ENCODE measurements around the gene NBEAL2.
A peak's percentile ranks its signal among the peaks of the same experiment; 100 is the strongest.
"Not testable (repeated sequence)": the region's sequence is repeated elsewhere in the genome, so short reads cannot be mapped to it uniquely, and the experiment has no call there.

NBEAL2 gene

GRCh38 chr3:46964038-46964590 is 15.4 kb upstream of the NBEAL2 start:
- not testable (repeated sequence) for DNase-seq (ENCODE audit: low read depth, low spot score)

- DNase-seq (ENCODE audit: low read depth, low spot score), result no peak
Observed at GRCh38 chr3:46965151-46965550, 14.3 kb upstream of the NBEAL2 start.

- no peak for DNase-seq (ENCODE audit: low read depth, low spot score)
Observed at GRCh38 chr3:46966811-46967210, 12.7 kb upstream of the NBEAL2 start.

GRCh38 chr3:46968783-46969428 is 10.6 kb upstream of the NBEAL2 start:
- DNase-seq (ENCODE audit: low read depth, low spot score), result no peak

GRCh38 chr3:46970391-46971091 is 8.9 kb upstream of the NBEAL2 start:
- no peak for DNase-seq (ENCODE audit: low read depth, low spot score)

- no peak for DNase-seq (ENCODE audit: low read depth, low spot score)
Observed at GRCh38 chr3:46971151-46971550, 8.3 kb upstream of the NBEAL2 start.

- DNase-seq (ENCODE audit: low read depth, low spot score), result no peak
Observed at GRCh38 chr3:46971742-46972141, 7.7 kb upstream of the NBEAL2 start.

- DNase-seq (ENCODE audit: low read depth, low spot score), result no peak
Observed at GRCh38 chr3:46972396-46972795, 7.1 kb upstream of the NBEAL2 start.

- DNase-seq (ENCODE audit: low read depth, low spot score), result no peak
Observed at GRCh38 chr3:46974421-46975171, 4.9 kb upstream of the NBEAL2 start.

- DNase-seq (ENCODE audit: low read depth, low spot score), result peak; percentile 95
Observed at GRCh38 chr3:46976326-46977190, 2.9 kb upstream of the NBEAL2 start, which contains the start of gene CCDC12. Gene CCDC12 (minus strand): TSS chr3:46976745. CDS start chr3:46976732, 13 bp downstream.

GRCh38 chr3:46977811-46978195 is 1.7 kb upstream of the NBEAL2 start:
- no peak for DNase-seq (ENCODE audit: low read depth, low spot score)

- no peak for DNase-seq (ENCODE audit: low read depth, low spot score)
Observed at GRCh38 chr3:46978381-46978780, 1.1 kb upstream of the NBEAL2 start.

- DNase-seq (ENCODE audit: low read depth, low spot score), result no peak
Observed at GRCh38 chr3:46979958-46980497, 562 bp downstream of the NBEAL2 start.

GRCh38 chr3:46981932-46982471 is 2.5 kb downstream of the NBEAL2 start:
- no peak for DNase-seq (ENCODE audit: low read depth, low spot score)

- DNase-seq (ENCODE audit: low read depth, low spot score), result no peak
Observed at GRCh38 chr3:46982546-46982945, 3.1 kb downstream of the NBEAL2 start.

GRCh38 chr3:46984591-46985459 is 5.4 kb downstream of the NBEAL2 start:
- no peak for DNase-seq (ENCODE audit: low read depth, low spot score)

- no peak for DNase-seq (ENCODE audit: low read depth, low spot score)
Observed at GRCh38 chr3:46985588-46985987, 6.1 kb downstream of the NBEAL2 start.

GRCh38 chr3:46986055-46986730 is 6.7 kb downstream of the NBEAL2 start:
- DNase-seq (ENCODE audit: low read depth, low spot score), result no peak

GRCh38 chr3:46986782-46987310 is 7.4 kb downstream of the NBEAL2 start:
- DNase-seq (ENCODE audit: low read depth, low spot score), result no peak

Data from activated CD4-positive, CD25-positive, alpha-beta regulatory T cell treated with anti-CD3 and anti-CD28 coated beads, Interleukin-2, amount 50 U/mL, for 16 hours (primary cell).